GM21825 (cell line): ENCODE results near the gene SEPTIN5.

Experiments used
- ATAC-seq: cut with Tn5 transposase; IDR thresholded peaks from one replicate; pipeline ENCODE4 v1.9.1; 2021; ENCODE audit warnings: mild to moderate bottlenecking, moderate library complexity; ENCODE audit not compliant: unreplicated experiment

SEPTIN5 gene

DNA sequence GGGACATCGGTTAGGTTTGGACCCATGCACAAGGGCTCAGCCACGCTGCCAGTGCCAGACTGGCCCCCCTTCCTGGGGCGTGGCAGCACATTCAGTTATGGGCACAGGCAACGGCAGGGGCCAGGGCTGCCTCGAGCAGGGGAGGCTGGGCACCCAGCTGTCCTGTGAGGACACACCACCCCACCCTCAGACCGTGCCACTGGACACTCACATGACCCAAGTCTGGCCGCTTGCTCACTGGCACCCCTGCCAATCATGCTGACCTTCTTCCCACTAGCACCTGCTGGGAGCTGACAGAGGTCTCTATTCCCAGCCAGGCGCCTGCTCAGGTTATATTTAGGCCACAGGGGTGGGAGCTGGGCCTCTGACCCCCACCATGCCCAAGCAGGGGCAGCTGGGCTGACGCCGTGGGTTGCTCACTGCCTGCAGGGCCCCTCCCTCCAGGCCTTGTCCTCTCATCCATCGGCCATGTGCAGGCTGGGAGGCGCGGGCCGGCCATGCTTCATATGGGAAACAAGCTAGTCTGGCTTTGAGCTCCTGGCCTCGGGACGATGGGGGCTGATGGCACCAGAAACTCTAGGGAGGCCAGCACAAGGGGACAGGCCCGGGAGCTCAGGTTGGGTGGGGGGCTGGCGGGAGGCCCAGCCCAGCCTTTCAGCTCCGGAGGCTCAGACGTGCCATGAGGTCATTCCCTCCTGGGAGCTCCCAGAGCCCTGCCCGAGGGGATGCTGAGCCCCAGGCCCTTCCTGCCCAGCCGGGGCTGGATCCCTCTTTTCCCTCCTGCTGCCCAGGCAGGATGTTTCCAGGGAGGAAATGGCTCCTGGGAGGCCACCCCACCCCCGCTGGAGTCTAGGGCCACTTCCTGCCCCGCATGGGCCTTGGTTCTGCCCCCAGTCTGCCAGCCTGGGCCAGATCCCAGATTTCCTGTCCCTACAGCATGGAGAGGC is 31.1 kb downstream of the SEPTIN5 start:
- ATAC-seq: no peak

DNA sequence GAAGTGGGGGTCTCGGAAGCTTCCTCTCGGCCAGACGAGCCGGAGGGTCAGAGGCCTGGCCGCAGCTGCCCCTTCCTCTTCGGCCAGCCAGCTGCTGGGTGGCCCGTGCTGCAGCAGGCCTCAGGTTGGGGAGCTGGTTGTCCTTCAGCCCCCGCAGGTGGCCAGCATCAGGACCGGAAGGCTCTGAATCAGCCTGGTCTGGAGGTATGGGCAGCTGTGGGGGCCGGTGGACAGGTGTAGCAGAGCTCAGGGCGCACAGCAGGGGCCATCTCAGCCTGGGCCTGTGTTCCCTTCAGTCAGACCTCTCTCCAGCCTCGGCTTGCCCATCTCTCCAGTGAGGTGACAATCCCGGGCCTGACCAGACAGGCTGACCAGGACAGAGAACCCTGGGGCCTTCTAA is 32.4 kb downstream of the SEPTIN5 start:
- no peak for ATAC-seq

DNA sequence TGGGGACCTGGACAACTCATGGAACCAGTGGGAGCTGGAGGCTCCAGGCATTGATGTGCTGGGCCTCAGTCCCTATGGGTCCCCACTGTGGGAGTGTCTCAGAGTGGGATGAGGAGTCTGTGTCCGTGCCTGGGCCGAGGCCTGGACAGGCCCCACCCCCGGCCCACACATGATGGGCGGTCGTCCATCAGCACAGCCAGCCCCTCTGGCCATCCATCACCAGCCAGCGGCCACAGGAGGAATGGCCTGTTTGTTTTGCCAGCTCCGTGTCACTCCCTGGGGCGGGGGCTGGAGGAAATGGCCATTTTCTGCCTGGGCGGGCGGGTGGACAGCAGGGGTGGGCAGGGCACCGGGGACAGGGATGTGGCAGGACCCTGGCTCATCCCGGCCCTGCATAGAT is 33.2 kb downstream of the SEPTIN5 start:
- ATAC-seq: no peak

DNA sequence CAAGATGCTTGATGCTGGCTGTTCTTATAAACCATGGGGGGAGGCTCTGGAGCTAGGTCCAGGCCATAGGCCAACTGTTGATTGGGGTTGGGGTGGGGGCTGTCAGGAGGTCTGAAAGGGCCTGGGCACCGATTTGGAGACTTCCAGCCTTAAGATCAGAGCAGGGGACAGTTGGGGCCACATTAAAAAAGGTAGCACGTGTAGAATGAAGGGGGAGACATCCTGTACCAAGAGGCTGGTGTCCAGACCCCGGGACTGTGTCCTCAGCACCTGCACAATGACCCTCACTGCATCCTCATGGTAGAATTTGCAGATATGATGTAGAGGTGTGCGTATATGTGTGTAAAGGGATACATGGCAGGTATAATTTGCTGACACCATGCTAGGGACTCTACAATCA is 33.8 kb downstream of the SEPTIN5 start:
- no peak for ATAC-seq

DNA sequence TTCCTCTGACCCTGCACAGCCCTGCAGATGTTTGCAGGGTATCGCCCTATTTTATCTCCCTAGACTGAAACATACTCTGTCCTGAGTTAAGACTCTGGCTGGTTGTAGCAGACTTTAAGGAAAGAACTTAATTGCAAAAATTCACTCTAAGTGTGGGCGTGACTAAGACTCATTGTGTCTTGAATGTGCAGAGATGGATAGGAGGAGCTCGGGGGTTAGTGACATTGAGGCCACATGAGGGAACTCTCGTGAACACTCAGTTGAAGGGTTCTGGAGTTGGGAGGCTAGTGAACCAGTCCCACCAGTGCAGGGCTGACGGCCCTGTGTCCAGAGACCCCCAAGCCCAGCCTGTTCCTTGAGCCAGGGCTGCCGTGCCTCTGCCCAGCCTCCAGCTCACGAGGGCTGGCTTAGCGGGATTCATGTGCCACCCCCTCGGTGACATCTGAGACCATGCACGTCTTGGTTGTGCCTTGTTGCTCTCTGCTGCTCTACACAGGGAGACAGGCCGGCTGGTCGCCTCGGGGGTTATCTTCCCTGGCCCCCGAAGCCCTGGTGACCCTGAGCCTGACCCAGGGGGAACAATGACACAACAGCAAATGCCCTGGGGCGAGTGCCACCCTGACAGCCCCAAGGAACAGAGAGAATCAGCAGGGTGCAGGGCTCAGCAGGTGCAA is 34.8 kb downstream of the SEPTIN5 start:
- ATAC-seq: no peak

DNA sequence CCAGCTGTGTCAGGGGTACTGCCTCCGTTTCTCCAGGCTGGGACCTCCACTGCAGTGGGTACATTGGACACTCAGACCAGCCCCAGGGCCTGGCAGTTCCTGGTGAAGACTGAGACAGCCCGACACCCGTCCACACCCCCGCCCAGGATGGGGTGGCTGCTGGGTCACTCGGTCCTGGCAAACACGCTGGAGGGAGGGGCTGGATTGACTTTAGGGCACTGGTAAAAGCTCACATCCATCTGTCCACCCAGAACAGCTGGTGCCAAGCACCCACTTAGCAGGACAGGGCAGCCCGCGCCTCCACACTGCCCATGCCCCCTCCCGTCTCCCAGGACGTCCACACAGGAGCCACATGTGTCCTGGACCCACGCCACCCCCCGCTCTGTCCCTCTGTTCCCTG is 35.6 kb downstream of the SEPTIN5 start:
- no peak for ATAC-seq

DNA sequence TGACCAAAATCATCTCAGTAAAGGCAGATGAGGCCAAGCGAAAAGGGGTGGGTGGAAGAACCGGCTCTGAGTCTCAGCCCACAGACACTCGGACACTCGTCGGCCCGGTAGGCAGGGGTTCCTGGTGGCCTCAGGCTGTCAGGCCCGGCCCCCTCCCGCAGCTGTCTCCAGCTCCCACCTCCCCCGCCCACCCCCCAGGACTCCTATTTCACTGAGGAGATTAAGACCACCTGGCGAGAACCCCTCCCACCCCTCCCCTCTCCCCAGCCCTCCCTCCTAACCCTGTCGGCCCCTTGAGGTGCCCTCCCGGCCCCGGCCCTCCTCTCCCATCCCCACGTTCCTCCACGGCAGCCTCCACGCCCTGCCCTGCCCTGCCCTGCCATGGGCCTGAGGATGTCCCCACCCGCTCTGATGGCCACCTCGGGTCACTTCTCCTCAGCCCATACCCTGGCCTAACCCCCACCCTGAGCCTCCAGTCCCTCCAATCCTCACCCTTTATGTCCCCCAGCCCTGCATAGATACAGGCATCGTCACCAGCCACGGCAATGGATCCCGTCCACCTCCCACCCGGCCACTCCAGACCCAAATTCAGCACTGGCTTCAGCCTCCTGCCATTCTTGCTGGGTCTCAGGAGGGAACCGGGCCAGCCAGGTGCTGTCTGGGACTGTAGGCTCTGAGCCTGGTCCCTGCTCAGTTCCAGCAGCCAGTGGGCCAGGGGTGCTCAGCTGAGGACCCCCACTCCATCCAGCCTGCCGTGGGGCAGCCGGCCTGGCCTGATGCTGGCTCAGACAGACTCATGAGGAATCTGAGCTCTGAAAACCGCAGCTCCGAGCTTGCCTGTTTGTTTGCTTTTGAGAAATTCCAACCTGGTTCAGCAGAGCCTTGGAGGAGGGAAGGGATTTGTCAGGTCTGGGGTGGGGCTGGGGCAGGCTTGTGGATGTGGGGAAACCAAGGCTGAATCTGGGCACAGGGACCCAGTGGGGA is 36.5 kb downstream of the SEPTIN5 start:
- no peak for ATAC-seq

DNA sequence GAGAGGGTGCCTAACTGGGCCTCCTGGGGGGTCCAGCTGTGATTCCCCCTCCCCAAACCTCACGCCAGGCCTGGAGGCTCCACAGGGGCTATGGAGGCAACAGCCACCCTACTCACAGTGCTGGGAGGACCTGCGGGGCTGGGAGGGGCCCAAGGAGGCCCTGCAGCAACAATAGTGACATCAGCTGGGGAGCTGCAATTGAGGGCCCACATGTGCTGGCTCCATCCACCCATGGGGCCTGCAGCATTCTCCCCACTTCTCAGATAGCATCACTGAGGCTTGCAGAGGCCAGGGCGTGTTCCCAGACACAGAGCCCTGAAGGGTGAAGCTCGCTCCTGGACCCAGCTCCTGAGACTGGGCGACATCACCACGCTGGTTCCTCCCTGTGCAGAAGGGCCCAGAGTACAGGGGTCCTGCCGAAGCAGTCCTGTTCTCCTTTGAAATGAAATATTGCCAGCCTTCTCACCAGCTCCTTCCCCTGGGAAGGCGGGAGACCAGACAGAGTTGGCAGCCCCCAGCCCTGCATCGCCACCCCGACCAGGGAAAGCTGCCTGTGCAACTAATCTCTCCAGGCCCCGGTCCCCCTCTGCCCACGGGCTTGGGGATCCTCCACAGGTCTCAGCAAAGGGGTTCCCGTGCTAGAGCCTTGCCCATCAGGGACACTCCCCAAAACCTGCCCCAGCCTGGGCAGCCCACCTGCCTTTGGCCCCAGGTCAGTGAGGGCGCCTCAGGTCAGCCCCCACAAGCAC is 37.4 kb downstream of the SEPTIN5 start:
- ATAC-seq: no peak

DNA sequence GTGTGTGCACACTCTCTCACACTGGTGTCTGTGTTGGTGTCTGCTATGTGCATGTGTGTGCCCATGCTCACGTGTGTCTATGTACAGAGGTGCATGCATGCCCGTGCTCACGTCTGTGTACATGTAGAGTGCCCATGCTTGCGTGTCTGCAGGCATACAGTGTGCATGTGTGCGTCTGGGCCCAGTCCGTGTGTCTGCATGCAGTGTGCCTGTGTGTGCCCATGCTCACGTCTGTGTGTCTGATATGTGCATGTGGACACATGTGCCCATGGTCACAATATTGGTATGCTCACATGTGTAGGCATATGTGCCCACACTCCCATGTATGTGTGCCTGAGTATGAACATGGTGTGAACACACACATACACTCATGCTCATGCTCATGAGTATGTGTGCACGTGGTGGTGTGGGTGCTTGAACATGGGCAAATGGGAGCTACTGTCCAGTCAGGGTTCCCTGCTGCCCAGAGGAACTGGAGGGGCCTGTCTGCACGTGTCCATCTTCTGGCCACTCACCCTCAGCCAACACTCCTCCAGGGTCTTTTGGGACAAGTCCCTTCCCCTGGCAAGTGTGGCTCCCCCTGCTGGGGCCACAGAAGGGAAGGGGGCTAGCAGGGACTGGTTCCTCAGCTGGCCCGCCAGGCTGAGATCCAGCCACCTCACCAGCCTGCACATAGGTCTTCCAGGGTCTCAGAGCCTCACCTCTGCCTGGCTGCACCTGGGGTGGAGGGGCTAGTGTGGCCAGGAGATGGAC is 39.0 kb downstream of the SEPTIN5 start:
- ATAC-seq: no peak

DNA sequence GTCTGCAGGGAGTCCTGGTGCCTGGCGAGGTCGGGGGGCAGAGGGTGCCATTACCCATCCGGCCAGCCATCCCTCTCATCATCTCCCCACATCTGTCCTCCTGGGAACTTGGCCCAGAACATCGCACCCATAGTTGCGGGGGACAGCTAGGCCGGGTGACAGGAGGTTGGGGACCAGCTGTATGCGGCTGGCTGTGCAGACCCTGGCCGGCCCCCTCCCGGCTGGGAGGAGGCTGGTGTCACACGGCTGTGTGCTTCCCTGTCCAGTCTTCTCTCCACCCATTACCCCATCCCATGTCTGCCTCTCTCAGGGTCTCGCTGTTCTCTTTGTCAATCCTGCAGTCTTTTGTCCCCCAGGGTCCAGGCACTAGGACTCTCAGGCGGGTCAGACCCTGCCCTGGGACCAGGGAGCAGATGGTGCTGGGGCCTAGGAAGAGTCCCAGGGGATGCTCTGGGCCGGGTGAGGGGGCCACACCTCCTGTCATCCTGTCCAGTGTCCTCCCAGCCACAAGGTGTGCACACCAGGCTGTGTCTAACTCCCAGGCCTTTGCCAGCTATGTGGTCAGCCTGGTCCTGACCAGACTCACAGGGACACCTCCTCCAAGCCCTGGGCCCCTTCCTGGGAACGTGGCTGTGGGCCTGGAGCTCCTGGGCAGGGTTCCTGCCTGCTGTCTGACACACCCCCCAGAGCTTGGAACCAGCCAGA is 39.8 kb downstream of the SEPTIN5 start:
- ATAC-seq: no peak

DNA sequence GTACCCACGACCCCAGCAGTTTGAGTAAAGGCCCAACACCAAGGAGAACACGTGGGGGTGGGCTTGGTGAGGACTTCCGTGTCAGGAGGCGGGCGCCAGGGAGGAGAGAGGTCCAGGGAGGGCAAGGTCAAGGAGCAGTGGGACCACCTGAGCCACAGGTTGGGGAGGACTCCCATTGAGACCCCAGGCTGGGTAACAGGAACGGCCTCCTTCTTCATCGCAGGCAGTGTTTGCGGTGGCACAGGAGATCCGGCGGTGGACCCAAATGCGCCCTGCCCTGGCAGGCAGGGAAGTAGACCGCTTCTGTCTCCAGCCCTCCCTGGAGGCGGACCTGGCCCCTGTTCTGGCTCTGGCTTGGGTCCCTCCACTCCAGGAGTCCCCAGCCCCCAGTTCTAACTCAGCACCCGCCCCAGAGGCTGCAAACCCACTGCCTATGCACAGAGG is 40.4 kb downstream of the SEPTIN5 start:
- no peak for ATAC-seq

DNA sequence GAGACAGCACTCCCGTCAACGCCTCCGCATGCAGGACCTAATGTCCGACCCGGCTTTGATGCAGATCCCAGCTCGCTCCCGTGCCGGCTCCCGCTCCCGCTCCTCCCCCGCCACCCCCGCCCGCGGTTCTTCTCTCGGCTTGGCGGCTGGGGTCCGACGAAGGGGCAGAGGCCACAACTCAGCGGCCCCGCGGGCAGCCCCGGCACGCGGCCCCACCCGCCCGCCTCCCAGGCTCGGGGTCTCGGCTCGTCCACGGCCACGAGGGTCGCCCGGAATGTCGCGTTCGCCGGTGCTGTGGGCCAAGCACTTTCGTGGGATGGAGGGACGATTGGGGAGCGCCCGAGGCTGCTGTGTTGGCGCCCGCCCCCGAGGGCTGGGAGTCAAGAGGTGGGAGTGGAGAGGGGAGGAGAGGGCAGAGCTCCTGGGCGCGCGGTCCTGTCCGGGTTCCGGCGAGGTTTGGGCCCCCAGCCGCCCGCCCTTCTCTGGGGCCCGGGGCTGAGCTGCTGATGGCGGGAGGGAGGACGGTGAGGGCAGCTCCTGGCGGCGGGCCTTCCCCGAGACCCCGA is 40.9 kb downstream of the SEPTIN5 start:
- ATAC-seq: no peak

DNA sequence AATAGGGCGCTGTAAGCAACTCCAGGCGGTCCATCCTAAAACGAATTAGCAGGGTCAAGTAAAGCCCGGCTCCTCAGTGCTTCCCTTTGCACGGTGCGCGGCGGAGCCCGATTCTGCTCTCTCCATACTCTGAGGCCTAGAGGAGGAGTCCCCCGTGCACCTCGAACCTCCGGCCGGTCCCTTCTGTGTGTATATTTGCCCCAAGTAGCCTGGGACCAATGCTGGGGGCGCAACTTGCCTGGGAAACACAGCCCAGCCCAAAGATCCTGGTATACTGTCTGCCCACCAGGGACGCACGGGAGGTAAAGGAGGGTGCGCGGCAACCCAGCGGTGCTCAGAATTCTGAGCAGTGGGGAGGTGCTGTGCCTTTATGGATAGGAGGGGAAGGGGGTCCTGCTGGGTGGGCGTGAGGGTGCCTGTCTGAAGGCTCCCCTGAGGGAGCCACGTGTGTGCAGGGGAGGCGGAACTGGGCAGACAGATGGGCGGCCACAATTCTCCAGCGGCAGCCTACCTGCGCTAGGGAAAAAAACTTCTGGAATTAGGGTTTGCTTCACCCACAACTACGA is 41.5 kb downstream of the SEPTIN5 start:
- ATAC-seq: no peak

DNA sequence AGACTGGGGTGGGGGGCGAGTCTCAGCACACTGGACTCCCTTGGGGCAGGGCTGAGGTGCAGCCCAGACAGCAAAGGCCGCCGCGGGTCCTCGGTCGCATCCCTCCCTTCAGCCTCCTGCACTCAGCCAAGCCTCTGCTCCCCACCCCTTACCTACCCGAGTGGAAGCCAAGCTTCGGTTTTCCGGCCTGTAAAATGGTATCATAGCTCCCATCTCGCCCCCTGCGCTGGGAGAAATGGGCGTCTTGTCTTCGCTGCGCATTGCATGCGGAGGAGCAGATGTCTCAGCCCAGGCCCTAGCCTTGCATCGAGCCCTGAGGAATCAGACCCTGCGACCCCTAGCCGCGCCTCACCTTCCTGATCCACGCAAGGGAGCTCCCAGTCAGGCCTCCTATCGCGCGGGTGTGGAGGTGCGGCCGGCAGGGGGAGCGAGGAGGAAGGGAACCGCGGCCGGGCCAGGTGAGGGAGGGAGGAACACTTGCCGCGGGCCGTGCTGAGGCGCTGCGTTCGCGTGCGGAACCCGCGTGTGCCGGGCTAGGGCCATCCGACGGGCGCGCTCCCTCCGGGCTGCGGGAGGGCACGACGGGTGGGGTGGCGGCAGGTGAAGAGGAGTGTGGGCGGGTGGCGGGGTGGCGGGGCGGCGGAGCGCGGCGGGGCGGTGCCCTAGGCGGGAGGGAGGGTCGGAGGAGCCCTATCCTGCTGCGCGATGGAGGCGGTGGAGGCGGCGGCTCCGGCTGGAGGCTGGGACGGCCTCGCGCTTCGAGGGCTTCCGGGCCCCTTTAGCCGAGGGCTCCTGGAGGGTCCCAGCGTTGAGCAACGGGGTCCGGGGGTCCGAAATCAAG is 42.2 kb downstream of the SEPTIN5 start:
- ATAC-seq: no peak

DNA sequence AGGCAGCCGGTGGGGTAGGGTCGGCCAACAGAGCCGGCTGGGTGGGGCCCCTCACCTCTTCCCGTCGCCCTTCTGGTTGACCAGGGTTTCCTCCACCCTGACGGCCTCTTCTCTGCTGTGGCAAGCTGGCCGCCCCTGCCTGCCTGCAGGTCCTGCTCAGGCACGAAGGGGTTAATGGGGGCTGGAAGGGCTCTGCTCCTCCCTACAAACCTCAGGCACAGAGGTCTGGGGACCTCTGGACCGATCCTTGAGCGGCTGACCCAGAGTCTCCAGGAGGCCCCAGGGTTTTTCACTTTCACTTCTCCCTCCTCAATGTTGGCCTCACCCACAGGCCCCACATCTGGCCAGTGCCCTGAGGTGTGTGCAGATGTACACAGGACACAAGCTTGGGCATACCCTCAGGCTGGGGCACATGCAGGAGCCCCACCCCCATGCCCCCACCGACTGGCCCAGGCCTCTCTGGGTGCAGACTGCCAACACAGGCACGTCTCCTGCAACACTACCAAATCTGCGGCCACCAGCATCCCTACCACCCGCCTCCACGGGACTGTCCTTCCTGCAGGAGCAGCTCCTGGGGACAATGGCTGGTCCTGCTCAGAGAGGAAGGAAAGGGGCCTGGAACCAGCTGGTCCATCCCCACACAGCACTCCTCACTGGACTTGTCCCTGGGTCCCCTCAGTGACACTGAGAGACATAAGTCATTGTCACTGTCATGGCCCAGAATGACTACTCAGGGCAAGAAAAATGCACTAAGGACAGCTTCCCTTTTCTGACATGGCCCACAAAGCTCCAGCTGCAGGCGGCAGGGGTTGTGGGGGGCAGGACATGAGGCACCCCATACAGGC is 43.1 kb downstream of the SEPTIN5 start:
- no peak for ATAC-seq
